ENCODE data around the gene DYNC1LI1.

DNA sequence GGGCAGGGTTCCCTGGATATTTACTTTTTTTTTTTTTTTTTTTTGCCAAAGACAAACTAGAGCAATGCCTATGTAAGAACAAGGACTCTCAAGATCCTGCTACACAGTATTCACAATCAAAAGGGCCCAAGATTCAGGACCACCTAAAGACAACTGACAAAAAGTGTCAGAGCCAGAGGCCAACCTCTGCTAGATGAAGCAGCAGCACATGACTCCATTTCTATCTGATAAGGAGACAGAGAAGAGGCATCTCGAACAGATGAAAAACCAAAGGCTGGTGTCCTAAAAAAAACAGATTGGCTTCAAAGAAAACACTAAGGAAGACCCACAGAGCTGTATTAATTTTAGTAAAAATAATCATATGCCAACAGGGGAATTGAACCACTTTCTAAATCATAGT is 88.0 kb downstream of the DYNC1LI1 start:
- TF ChIP-seq, protein P1, sequence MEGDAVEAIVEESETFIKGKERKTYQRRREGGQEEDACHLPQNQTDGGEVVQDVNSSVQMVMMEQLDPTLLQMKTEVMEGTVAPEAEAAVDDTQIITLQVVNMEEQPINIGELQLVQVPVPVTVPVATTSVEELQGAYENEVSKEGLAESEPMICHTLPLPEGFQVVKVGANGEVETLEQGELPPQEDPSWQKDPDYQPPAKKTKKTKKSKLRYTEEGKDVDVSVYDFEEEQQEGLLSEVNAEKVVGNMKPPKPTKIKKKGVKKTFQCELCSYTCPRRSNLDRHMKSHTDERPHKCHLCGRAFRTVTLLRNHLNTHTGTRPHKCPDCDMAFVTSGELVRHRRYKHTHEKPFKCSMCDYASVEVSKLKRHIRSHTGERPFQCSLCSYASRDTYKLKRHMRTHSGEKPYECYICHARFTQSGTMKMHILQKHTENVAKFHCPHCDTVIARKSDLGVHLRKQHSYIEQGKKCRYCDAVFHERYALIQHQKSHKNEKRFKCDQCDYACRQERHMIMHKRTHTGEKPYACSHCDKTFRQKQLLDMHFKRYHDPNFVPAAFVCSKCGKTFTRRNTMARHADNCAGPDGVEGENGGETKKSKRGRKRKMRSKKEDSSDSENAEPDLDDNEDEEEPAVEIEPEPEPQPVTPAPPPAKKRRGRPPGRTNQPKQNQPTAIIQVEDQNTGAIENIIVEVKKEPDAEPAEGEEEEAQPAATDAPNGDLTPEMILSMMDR (conservative IDR thresholded peaks at IDR 0.05 in 1 of 2, IDR thresholded peaks at IDR 0.05 in 1 of 2; ENCODE audit: extremely low read depth in 1 of 2, insufficient read depth in 1 of 2, low read depth in 1 of 2, low read length in 2 of 2): no peak
- no peak for TF ChIP-seq EZH2 (IDR thresholded peaks at IDR 0.05; ENCODE audit: borderline replicate concordance, low read length)

Measured in mammary epithelial cell (primary cell).